ENCODE results near the gene HIBCH. TPM values are rescaled to one million over a fixed set of nuclear protein-coding genes. Genes with fewer than 3 reads are reported as not detected.

Gene HIBCH
- total and polyA plus RNA-seq, 2 of the 4 experiments (the other 2 are of a cell fraction), result 8.8 to 11.9 TPM

GRCh38 chr2:190313880-190314279, 5.7 kb downstream of the HIBCH start:
- DNase-seq (no peak), ATAC-seq (ENCODE audit: low read depth) (no peak)
- BruUV-seq (replicated peaks), result no TSS peak
- Histone ChIP-seq H3K56ac (ENCODE audit: extremely low read depth, insufficient read depth, low read length) (no peak overlapping the region), H4K5ac (ENCODE audit: low read depth, low read length) (no peak overlapping the region), H3K9me3 (ENCODE audit: control insufficient read depth, insufficient read depth, low read length) (no peaks in the 10 kb centered on the region), H3K4me2 (ENCODE audit: low read depth, low read length) (no peak overlapping the region), H3K18ac (ENCODE audit: low read depth, low read length) (no peak overlapping the region), H3K14ac (replicated peaks; ENCODE audit: low read depth, low read length) (no peak overlapping the region), H3K79me1 (ENCODE audit: low read depth in 1 of 2, low read length in 2 of 2) (peaks cover 23 to 49% of the 10 kb centered on the region in 2 experiments), H2BK5ac (ENCODE audit: low read depth, low read length, poor library complexity, severe bottlenecking) (no peak overlapping the region), H4K8ac (ENCODE audit: low read depth in 2 of 2, low read length in 2 of 2) (no peak overlapping the region), H2AK5ac (ENCODE audit: low read depth, low read length) (no peak overlapping the region), H2AFZ (replicated peaks; ENCODE audit: low read length, poor library complexity) (no peak overlapping the region), H3K27me3 (ENCODE audit: control insufficient read depth, insufficient read depth, low read length) (no peaks in the 10 kb centered on the region), H3K23ac (ENCODE audit: low read depth, low read length) (no peak overlapping the region), H3K27ac (ENCODE audit: insufficient read depth, low read length) (no peak overlapping the region), H2AK9ac (replicated peaks; ENCODE audit: low read depth, low read length, poor library complexity) (no peak overlapping the region), H4K20me1 (ENCODE audit: insufficient read depth, low read length) (no peaks in the 10 kb centered on the region), H3K9me1 (ENCODE audit: insufficient read depth, low read length) (no peaks in the 10 kb centered on the region), H3K4me1 (ENCODE audit: control insufficient read depth, insufficient read depth, low read length) (peaks cover 7% of the 10 kb centered on the region), H3K4ac (ENCODE audit: low read depth, low read length) (no peak overlapping the region), H2BK20ac (ENCODE audit: low read depth, low read length) (no peak overlapping the region), H3K9ac (ENCODE audit: low read depth, low read length) (no peak overlapping the region), H3K36me3 (ENCODE audit: control insufficient read depth, insufficient read depth, low read length) (no peaks in the 10 kb centered on the region), H3K4me3 (ENCODE audit: insufficient read depth, low read depth, low read length) (no peak overlapping the region), H2BK15ac (ENCODE audit: low read depth, low read length) (no peak overlapping the region), H2BK120ac (ENCODE audit: low read depth, low read length) (no peak overlapping the region), H4K91ac (ENCODE audit: insufficient read depth, low read depth, low read length) (no peak overlapping the region)
- WGBS, 2 experiments (ENCODE audit: extremely low coverage in 2 of 2, insufficient read length in 1 of 2), result no CpG with 5 or more reads among the region's 1 CpG
- POLR2A ChIA-PET (ENCODE audit: unreplicated experiment), result no interaction called here
- intact Hi-C loops (cut with micrococcal nuclease), result loop anchor here (10.0 kb wide), 1 partner anchor 529 kb away; the partner anchor contains the start of genes ORMDL1 and PMS1
- CTCF ChIA-PET, result no interaction called here
- in situ Hi-C loops (cut with MboI; ENCODE audit: low sequenced_read_pairs), result no loop called here
- dilution Hi-C loops (cut with HindIII; ENCODE audit: low sequenced_read_pairs, unreplicated experiment), result no loop called here
- no peak for TF ChIP-seq SMC3 (IDR thresholded peaks at IDR 0.05; ENCODE audit: low read depth, low read length)
- no peak for TF ChIP-seq BHLHE40 (IDR thresholded peaks at IDR 0.05; ENCODE audit: low read depth, low read length)
- TF ChIP-seq, protein P1, sequence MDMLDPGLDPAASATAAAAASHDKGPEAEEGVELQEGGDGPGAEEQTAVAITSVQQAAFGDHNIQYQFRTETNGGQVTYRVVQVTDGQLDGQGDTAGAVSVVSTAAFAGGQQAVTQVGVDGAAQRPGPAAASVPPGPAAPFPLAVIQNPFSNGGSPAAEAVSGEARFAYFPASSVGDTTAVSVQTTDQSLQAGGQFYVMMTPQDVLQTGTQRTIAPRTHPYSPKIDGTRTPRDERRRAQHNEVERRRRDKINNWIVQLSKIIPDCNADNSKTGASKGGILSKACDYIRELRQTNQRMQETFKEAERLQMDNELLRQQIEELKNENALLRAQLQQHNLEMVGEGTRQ (IDR thresholded peaks at IDR 0.05; ENCODE audit: low read depth, low read length), result no peak
- no peak for TF ChIP-seq CEBPB (IDR thresholded peaks at IDR 0.05; ENCODE audit: low read depth, low read length)
- no peak for TF ChIP-seq RCOR1 (IDR thresholded peaks at IDR 0.05; ENCODE audit: insufficient replicate concordance, low read length)
- TF ChIP-seq MAFK (IDR thresholded peaks at IDR 0.05; ENCODE audit: low read depth, low read length), result no peak
- TF ChIP-seq NFE2L2 (IDR thresholded peaks at IDR 0.05; ENCODE audit: low read depth, low read length), result no peak
- TF ChIP-seq POLR2A (IDR thresholded peaks at IDR 0.05; ENCODE audit: low read depth, low read length), result no peak
- no peak for TF ChIP-seq MXI1 (IDR thresholded peaks at IDR 0.05; ENCODE audit: borderline replicate concordance, low read depth, low read length)
- TF ChIP-seq CTCF (conservative IDR thresholded peaks at IDR 0.05; ENCODE audit: low read depth, low read length), result no peak
- TF ChIP-seq, protein P2, sequence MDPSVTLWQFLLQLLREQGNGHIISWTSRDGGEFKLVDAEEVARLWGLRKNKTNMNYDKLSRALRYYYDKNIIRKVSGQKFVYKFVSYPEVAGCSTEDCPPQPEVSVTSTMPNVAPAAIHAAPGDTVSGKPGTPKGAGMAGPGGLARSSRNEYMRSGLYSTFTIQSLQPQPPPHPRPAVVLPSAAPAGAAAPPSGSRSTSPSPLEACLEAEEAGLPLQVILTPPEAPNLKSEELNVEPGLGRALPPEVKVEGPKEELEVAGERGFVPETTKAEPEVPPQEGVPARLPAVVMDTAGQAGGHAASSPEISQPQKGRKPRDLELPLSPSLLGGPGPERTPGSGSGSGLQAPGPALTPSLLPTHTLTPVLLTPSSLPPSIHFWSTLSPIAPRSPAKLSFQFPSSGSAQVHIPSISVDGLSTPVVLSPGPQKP (IDR thresholded peaks at IDR 0.05; ENCODE audit: borderline replicate concordance, low read depth, low read length), result no peak
- TF ChIP-seq CHD1 (IDR thresholded peaks at IDR 0.05; ENCODE audit: low read depth, low read length), result no peak
- no peak for TF ChIP-seq RAD21 (IDR thresholded peaks at IDR 0.05; ENCODE audit: low read length)
- no peak for TF ChIP-seq MAZ (IDR thresholded peaks at IDR 0.05; ENCODE audit: borderline replicate concordance, low read depth, low read length)
- no peak for TF ChIP-seq RFX5 (IDR thresholded peaks at IDR 0.05; ENCODE audit: low read depth, low read length)
- no peak for TF ChIP-seq FOS (IDR thresholded peaks at IDR 0.05; ENCODE audit: low read depth, low read length)
